ENCODE data around the gene DOC2B.
"Not testable (repeated sequence)": the region's sequence is repeated elsewhere in the genome, so short reads cannot be mapped to it uniquely, and the experiment has no call there.

The DOC2B gene

DNA sequence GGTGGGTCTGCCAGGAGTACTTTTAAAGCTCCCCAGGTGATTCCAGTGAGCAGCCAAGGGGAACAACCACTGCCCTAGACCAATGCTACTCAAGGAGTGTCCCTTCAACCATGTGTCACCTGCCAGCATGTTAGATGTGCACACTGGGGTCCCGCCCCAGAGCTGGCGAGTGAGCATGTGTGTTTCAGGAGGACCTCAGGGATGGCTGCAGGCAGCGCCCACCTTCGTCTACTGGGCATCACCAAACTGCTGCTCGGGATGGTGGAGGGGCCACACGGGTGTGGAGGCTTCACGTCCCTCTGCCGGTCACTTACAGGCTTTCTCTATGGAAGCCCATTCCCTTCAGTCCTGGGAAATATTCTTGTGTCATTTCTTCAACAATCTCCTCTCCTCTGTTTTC lies 29.0 kb upstream of the DOC2B start:
- DNase-seq (ENCODE audit: low read depth in 2 of 2) = no peak

DNA sequence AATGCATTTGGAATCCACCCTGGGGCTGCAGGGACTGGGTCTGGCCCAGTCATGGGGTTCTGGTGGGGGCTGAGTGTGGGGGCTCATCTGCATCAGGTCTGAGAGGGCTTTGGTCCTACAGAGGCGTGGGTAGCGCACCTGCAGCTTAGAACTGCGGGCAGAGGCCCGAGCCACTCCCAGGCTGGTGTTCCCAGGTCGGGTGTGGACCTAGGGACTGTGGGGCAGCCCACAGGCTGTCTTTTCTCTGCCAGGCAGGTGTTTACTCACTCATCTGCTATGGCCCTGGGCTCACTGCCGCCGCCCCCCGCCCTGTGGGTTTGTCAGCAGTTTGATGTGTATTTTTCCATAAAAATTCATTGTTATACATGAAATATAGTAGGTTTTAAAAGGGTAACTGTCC lies 27.0 kb upstream of the DOC2B start:
- DNase-seq (ENCODE audit: low read depth in 2 of 2) = no peak

DNA sequence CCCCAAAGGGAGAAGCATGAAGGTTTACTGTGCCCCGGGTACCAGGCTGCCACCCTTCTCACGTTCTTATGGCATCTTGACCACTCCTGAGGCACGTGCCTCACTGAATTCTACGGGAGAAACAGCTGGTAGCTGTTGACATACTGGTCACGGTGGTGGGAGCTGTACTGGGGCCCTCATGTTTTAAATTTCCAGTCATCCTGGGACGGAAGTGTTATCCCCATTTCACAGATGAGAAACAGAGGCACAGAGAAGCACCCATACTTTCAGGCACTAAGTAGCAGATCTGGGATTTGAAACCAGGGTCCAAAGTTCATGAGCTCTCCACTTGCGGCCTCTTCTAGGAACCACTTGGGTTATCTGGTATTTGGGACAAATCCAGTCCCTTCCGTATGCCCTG lies 26.3 kb upstream of the DOC2B start:
- no peak for DNase-seq (ENCODE audit: low read depth in 2 of 2)

DNA sequence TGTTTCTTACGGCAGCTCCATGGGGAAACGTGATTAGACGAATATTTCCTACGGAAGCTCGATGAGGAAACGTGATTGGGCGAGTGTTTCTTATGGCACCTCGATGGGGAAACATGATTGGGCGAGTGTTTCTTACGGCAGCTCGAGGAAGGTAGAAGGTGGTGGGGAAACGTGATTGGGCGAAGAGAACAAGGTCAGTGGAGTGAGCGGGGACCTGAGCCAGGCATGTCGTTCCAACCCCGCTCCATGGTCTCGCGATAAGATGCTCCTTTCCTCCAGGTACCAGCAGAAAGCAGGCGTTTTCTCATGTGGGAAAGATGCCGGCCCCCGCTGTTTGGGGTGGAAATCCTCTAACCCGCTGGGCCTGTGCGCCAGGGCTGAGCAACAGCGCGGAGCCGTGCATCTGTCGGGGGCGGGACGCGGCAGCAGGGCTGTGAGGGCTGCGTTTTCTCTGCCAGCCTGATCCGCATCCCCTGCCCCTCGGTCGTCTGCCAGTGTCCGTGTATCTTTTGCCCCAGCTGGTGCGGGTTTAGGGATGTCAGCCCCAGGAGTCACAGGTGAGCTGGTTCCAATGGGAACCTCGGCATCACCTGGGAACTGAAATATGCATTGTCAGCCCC lies 25.6 kb upstream of the DOC2B start:
- no peak for DNase-seq (ENCODE audit: low read depth in 2 of 2)

DNA sequence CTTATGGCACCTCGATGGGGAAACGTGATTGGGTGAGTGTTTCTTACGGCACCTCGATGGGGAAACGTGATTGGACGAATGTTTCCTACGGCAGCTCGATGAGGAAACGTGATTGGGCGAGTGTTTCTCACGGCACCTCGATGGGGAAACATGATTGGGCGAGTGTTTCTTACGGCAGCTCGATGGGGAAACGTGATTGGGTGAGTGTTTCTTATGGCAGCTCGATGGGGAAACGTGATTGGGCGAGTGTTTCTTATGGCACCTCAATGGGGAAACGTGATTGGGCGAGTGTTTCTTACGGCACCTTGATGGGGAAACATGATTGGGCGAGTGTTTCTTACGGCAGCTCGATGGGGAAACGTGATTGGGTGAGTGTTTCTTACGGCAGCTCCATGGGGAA lies 25.0 kb upstream of the DOC2B start:
- DNase-seq (ENCODE audit: low read depth in 2 of 2) = not testable (repeated sequence)

DNA sequence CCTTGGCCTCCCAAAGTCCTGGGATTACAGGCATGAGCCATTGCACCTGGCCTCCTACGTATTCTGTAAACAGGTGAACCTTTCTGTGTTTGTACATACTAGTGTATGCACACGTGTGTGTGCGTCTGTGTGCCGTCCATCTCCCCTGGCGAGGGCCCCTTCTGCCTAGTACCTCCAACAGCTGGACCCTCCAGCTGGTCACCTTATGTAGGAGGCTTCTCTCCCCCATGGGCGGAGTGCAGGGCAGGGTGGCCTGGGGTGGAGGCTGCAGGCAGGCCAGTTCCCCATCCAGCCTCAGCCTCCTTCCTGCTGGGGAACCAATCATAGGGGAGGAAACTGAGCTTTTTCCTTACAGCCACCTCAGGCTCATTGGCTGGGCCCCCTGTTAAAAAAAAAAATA lies 24.4 kb upstream of the DOC2B start:
- no peak for DNase-seq (ENCODE audit: low read depth in 2 of 2)

DNA sequence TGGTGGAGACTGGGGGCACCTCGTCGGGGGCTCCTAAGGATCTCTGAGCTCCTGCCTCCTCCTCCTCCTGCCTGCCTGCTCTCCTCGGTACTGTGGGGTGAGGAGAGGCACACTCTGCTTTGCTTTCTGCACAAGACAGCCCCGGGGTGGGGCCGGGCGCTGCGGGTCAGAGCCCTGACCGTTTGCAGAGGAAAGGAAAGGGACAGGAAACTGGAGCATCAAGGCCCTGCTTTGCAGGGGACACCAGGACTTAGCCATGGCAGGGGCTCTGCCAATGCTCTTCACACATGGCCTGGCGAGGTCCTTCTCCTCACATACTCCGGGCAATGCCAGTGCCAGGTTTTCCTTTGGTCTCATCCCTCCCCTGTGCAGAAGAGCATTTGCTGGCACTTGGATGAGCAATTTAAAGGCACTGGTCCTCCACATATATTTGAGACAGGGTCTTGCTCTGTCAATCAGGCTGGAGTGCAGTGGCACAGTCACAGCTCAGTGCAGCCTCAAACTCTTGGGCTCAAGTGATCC lies 23.8 kb upstream of the DOC2B start:
- DNase-seq (ENCODE audit: low read depth in 2 of 2) = no peak

DNA sequence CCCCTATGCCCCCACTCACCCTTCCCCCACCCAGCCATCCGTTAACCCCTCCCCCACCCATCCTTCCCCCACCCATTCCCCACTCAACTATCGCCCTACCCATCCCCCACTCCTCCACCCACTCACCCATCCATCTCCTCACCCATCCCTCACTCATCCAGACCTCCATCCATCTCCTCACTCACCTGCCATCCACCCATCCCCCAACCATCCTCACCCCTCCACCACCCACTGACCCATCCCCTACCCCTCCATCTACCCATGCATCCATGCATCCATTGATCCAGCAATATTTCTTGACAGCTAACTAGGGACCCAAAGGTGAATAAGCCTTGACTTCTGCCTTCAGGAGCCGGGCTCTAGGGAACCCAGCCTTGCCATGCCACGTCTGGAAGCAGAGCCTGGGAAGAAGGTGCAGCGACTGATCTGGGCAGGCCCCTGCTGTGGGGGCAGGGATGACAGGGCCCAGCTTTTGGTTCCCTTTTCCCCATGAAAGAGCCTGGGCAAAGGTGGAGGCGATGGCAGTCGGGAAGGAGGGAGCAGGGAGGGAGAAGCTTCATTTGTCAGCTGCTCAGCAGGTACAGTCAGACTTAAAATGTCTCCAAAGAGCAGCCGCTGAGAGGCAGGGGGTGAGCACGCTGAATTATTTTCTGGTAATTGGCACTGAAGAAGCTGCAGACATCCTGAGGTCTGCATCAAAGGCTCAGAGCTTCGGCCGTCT lies 23.1 kb upstream of the DOC2B start:
- DNase-seq (ENCODE audit: low read depth in 2 of 2) = no peak

DNA sequence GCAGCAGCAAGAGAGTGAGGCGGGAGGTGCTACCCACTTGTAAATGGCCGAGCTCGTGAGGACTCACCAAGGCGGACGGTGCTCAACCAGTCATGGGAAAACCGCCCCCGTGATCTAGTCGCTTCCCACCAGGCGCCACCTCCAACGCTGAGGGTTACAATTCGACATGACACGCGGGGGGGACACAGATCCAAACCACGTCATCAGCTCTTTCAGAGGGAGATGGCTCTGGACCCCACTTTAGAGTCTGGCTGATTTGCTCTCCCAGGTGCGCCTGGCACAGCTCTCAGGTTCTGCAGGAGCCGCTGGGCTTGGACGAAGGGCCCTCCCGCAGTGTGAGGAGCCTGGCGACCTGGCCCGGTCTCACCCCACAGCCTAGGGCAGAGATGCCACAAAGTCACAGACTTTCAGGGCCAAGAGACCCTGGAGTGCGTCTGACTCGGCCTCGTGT lies 21.1 kb upstream of the DOC2B start:
- DNase-seq (ENCODE audit: low read depth in 2 of 2) = no peak

DNA sequence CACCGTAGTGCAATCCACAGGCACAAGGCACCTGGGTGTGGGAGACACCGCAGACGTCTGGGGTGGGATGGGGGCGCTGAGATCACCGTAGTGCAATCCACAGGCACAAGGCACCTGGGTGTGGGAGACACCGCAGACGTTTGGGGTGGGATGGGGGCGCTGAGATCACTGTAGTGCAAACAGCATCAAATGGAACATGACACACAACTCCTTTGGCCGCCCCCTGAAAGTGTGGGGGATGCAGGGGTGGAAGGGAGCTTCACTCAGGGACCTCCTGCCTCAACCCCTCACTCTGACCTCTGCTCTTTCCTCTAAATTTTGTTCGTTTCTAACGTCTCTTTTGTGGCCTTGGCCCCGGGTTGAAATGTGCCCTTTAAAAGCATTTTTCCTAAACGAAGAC lies 20.3 kb upstream of the DOC2B start:
- DNase-seq (ENCODE audit: low read depth in 2 of 2) = not testable (repeated sequence)

DNA sequence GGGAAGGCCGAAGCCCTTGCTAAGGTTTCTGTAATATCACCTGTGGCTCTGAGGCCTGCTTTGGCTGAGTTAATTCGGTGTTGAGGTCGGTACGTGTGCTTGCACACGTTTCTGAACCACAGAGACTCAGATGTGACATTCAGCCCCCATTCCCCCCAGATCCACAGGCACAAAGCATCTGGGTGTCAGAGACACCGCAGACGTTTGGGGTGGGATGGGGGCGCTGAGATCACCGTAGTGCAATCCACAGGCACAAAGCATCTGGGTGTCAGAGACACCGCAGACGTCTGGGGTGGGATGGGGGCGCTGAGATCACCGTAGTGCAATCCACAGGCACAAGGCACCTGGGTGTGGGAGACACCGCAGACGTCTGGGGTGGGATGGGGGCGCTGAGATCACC lies 19.8 kb upstream of the DOC2B start:
- not testable (repeated sequence) for DNase-seq (ENCODE audit: low read depth in 2 of 2)

DNA sequence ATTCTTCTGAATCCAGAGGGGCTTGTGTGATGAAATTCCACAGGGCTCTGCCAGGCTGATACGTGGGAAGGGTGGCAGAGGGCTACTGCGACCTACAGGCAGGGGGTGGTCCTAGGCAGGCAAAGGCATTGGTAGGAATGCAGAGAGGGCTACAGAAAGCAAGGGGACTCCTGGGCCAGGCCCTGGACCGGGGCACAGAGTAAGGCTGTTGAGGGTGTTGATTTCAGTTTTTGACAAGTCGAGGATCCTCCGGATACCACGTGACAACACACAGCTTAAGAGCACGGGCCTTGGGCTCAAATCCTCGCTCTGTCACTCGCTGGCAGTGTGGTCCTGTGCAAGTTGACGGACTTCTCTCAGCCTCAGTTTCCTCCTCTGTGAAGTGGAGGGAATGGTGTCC lies 19.1 kb upstream of the DOC2B start:
- DNase-seq (ENCODE audit: low read depth in 2 of 2) = no peak

DNA sequence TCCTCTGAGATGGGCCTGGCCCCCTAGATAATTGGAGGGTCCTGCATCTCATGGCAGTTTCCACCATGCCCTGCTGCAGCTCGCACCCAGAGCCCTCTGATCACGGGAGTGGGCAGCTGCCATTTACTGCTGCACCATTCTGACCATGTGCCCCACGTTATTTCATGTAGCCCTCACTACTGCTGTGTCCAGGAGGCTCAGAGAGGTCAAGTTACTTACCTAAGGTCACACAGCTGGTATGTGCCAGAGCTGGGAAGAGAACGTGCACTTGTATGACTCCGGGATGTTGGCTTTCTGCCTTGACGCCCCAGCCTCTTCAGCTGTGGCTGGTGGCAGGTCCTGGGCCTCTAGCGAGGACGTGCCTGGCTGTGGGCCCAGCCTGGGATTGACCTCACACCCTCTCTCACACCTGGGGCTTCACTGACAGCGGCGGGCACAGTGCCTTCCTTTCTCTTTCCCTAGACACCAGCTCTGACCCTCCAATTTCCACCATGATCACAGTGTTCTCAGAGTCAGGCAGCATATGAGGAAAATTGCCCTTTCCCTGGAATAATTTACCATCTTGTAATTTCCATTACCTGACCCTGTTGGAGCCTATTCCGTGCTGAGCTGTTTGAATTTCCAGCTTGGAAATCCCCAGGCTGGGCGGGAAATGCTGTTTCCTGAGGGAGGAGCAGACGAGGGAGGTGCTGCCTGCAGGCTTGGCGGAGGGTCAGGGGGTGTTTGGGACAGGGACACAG lies 18.5 kb upstream of the DOC2B start:
- no peak for DNase-seq (ENCODE audit: low read depth in 2 of 2)

DNA sequence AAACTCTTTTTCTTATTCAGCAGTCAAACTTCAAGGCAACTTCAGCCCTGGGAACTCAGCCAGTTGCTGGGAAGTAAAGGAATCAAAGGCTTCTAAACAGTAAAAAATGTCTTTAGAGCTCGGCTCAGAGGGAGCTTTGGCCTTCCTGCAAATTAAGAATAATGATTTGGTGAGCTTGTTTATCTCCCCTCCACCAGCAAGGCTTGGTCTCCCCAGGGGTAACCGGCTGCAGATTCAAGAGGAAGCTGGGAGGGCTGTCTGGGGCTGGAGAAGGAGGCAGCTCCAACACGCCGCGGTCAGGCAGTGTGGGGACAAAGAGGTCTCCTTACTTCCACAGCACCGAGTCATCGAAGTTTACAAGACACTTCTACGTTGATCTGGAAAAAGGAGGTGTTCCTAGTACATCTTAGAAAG lies 17.7 kb upstream of the DOC2B start:
- DNase-seq (ENCODE audit: low read depth in 2 of 2) = no peak

DNA sequence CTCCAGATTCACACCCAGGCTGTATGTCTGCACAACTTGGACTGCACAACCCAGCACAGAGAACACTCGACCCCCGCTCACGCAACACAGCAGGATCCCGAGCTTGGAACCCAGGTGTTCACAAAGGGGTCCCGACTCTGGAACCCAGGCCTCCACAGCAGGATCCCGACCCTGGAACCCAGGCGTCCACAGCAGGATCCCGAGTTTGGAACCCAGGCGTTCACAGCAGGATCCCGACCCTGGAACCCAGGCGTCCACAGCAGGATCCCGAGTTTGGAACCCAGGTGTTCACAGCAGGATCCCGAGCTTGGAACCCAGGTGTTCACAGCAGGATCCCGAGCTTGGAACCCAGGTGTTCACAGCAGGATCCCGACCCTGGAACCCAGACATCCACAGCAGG lies 16.8 kb upstream of the DOC2B start:
- DNase-seq (ENCODE audit: low read depth in 2 of 2) = not testable (repeated sequence)

DNA sequence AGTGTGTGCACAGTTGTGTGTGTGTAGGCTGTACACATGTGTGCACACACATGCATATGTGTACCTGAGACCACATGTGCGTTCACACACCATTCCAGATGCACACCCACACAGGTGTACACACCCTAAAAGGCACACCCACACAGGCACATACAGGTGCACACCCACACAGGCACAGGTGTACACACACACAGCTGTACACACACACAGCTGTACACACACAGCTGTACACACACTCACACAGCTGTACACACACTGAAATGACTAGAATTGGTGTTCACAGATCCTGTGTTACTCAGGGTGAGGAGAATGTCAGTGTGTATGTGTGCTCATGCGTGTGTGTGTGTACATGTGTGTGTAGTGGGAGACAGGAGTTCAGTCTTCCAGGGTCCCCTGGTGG lies 15.9 kb upstream of the DOC2B start:
- no peak for DNase-seq (ENCODE audit: low read depth in 2 of 2)

DNA sequence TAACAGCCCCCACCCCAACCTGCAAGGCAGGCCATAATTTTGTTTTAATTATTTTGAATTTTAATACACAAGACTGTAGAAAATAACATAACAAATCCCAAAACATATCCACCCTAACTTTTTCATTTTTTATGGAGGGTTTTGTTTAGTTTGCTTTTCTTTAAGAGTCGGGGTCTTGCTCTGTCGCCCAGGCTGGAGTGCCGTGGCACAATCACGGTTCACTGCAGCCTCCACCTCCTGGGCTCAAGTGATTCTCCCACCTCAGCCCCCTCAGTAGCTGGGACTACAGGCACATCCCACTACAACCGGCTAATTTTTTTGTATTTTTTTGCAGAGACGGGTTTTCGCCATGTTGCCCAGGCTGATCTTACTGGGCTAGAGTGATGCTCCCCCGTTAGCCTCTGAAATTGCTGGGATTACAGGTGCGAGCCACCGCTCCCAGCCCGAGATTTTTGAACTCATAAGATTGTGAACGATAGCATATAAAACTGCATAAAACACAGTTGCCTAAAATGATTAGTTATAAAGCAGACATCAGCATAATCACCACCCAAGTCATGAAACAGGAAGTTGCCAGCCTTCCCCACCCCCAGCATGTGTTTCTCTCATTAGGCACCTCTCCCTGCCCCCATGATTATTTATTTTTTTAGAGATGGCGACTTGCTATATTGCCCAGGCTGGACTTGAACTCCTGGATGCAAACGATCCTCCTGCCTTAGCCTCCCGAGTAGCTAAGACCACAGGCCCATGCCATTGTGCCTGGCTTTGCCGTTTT lies 13.6 kb upstream of the DOC2B start:
- no peak for DNase-seq (ENCODE audit: low read depth in 2 of 2)

DNA sequence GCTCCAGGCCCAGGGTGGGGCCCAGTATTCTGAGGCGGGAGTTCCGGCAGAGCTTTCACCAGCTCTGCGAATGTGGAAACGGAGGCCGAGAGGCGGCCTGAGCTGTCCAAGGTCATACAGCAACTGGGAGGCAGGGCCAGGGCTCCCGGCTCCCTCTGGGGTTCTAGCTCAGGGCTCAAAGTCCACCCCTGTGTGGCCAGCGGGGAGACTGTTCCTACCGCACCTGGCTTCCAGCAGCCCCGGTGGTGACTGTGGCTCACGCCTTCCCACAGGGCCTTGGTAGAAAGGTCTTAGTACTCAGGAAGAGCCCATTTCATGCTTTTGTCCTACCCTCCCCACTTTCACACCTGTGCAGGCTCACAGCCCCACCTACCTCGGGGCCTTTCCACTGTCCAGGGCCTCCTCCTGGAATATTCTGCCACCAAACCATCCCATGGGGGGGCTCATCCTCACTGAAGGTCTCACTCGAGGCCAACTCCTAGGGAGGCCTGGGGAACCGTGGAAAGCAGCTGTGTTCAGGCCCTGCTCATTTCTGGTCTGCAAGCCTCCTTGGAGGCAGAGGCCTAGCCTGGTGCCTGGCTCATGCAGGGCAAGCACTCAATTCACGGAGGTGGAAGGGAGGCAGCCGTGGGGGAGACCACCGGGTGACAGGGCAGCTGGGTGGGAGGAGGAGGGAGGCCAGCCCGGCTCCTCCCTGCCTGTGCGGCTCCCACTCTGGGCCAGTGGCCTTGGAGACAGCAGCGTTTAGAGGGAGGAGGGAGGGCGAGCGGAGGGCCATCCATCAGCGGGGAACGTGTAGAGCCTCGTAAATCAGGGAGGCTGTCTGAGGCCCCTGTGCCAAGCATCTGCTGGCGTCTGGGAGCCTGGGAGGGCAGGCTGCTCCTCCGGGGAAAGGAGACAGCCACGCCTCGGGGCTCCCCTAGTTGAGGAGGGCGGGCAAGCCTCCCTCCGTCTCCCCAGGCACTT lies 12.7 kb upstream of the DOC2B start:
- no peak for DNase-seq (ENCODE audit: low read depth in 2 of 2)

DNA sequence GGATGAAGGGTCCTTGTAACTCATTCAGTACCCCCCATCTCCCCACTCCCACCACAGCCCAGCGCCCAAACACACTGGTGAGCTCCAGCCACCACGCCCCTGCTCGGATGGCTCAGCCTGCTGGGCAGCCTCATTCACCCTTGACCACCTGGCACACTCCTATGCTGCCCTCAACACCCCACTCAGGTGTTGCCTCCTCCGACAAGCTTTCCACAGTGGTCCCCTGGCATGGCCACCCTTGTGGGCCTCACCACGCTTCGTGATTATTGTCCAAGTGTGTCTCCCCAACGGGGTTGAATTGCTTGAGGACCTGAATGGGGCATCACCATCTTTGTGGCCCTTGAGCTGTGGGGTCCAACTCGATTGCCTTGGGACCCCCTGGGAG lies 12.0 kb upstream of the DOC2B start:
- DNase-seq (ENCODE audit: low read depth in 2 of 2) = no peak

DNA sequence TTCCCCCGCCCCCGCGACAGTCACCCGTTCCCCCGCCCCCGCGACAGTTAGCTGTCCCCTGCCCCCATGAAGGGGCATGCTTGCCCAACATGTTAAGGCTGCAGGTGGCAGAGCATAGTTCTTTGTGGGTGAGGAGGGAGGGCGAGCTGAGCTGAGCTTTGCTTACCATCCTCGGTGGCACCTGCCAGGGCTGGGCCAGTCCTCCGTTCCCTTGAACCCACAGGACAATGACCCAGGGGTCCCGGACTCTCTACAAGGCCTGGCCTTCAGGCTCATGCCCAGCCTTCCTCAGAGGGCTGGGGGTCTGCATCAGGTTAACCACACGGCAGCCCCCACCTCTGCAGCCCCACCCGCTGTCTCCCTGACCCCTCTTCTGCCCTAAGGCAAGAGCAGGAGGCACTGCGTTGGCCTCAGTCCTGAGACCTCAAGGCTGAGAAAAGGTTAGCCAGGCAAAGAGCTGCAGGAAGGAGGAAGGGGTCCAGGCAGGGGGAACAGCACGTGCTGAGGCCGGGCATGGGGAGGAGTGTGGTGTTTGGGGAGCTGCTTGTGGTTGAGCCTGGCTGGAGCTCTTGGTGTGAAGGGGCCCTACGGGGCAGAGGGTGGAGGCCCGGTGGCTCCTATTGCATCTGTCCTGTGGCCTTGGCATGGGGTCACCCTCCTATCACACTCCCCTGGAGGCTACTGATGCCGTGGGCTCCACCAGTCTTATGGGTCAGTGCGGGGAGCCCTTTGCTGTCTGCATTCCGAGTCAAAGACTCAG lies 11.4 kb upstream of the DOC2B start:
- no peak for DNase-seq (ENCODE audit: low read depth in 2 of 2)

All from activated CD8-positive, alpha-beta memory T cell treated with anti-CD3 and anti-CD28 coated beads for 4 hours (primary cell).